GM19467 (cell line): ENCODE results near the gene ZFYVE21.

Source experiments
- ATAC-seq: cut with Tn5 transposase; IDR thresholded peaks from one replicate; pipeline ENCODE4 v1.9.1; 2021; ENCODE audit warnings: mild to moderate bottlenecking, moderate library complexity; ENCODE audit not compliant: unreplicated experiment

Gene ZFYVE21

DNA sequence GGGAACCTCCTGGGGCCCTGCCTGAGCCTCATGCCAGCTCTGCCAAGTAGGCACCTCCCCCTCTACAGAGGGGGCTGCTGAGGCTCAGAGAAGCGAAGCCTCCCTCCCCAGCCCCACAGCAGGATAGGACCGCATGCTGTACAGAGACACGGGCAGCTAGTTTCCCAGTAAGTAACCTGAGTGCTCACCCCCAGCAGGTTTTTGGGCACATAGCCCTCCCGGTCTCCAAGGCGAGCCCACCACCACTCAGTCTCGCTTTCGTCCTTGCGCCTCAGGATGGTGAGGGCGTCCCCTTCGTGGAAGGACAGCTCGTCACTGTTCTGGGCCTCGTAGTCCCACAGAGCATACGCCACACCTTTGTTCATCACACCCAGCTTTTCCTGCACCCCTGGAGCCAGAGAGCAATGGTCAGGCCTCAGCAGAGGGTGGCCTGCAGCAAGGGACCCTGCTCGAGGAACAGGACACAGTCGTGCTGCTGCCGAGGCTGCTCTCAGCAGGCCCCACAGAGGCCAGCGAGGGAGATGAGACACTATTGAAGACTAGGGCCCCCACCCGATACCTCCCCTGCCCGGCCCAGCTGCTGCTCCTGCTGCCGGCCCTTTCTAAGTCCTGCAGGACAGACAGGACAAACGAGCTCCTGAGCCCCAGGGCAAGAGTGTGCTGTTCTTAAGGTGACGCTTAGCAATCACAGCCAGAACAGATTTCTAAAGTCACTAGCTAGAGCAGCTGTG is 20.4 kb downstream of the ZFYVE21 start:
- ATAC-seq, result no peak

DNA sequence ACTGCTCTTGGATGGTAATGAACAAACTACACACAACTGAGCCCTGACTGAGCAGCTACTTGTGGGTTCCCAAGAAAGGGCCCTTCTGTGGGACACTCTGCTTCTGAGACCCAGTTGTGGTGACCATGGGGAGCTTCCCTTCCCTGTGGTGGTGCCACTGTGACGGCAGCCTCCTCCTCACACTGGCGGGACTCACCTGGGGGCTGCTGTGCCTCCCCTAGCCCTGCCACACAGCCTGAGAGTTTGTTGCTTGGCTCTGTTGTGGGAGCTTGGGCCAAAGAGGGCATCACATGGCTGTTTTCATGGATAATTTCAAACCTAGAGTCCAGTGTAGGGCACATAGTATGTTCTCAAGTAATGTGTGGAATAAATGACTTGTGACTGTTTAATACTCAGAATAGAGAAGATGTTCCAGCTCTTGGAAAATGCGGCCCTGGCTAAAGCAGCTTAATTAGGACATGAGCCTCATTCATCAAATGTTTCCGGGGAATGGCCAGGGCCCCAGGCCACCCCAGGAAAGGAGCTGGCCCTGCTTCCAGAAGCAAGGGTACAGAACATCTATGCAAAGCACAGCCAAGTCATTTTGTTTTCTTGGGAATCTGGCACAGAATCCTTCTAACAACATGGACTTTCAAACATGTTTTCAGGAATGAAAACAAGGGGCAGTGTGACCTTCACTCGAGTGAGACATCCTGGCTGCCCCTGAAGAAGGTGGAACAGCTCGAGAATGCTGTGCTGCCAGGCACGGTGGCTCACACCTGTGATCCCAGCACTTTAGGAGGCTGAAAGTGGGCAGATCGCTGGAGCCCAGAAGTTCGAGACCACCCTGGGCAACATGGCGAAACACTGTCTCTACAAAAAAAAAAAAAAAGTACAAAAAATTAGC is 21.2 kb downstream of the ZFYVE21 start:
- ATAC-seq, result no peak

DNA sequence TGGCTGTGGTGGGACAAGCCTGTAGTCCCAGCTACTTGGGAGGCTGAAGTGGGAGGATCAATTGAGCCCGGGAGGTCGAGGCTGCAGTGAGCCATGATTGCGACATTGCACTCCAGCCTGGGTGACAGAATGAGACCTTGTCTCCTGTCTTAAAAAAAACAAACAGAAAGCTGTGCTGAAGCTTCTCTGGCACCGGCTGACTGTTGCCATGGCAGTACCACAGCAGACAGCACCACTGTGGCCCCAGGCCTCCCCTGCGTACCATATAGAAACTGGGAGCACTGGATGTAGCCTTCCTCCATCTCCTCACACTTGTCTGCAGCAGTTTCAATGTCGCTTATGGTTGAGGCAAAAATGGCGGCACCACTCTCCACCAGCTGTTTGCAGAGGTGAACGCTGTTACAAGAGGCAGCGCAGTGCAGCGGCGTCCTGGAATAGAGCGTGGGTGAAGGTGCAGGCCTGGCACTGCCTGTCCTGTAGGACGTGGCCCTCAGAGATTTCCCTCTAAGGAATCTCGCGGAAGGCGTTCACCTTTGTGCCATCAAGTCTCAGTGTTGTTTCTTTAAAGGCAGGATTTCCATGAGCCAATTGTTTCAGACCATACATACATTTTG is 21.9 kb downstream of the ZFYVE21 start:
- ATAC-seq, result no peak

DNA sequence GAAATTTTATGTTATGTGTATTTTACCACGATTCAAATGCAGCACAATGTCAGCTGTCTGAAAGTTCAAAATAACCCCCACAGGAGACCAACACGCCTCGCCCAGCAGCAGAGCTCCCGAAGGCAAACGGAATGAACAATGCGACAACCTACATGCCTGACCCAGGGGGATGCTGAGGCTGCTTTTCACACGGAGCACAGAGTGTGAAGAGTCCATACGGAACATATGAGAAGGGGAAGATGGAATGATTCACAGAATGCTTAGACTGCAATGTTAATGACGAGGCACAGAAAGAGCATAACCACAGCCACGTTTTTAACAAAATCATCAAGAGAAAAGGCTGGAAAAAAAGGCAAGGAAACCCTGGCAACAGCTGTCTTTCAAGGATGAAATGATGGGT is 22.6 kb downstream of the ZFYVE21 start:
- no peak for ATAC-seq

DNA sequence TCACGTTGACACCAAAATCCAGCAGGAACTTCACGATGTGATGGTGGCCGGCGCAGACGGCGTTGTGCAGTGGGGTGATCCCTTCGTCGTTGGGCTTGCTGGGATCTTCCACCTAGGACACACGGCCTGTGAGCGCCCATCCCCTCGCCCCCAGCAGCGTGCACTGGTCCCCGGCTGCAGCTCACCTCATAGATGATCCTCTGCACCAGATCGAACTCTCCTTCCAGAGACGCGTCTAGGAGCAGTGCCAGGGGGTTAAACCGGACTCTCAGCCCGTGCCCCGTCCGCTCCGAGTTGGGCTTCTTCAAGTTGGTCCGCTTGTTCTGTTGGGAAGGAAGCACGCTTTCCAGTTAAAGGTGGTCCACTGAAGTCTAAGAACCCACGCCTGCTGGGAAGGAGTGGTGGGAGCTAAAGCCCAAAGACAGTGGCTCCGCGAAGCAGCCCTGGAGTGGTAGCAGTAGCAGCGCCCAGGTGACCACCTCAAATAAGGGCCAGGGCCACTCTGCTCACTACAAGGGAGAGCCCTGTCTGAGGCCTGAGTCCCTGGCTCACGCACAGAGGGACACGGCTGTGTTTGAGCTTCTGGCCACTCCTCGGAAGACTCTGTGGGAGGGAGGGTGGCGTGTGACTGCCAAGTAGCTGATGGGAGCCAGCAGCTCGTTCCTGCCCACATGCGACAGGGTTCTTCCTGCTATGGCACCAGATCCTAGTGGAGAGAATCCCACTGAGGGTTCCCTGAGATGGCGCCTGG is 23.3 kb downstream of the ZFYVE21 start:
- no peak for ATAC-seq

DNA sequence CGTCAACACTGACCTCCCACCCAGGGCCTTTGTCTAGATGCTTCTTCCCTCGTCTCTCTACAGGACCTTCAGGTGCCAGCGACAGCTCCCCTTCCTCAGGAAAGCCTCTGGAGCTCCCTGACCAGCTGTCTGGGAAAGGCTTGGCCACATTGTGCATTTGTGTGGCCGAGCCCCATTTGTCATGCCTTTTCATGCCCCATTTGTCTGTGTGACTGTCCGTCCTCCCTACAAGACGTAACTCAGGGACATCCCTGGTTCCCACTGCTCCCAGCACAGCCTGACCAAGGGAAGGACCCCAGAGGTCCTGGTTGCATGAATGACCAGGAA is 23.8 kb downstream of the ZFYVE21 start:
- ATAC-seq, result no peak

DNA sequence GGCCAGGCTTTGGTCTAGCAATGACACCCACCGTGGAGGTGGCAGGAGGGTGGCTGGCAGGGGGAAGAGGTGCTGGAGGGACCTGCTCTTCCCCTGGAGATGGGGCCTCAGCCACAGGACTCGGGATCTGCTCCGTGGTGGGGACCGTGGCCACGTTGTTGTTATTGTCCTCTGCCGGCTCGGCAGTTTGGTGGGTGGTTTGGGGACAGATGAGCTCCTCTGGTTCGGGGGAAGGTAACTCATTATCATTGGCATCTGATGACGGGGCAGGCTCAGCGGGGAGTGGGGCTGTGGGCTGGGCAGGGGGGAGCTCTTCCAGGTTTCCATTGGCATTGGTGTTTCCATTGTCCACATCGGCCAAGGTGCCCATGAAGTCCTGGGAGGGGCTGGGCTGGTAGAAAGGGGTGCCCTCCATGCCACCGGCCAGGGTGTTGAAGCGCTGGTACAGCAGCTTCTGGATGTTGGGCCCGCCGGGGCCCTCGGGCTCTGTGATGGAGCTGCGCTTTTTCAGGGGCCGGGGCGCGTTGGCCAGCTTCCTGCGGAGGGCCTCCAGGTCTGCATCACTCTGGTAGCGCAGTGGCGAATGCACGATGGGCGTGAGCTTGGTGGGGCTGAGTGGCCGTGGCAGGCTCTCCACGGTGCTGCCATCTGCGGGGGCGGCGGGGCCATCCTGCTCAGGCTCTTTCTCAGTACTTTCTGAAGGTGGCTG is 24.3 kb downstream of the ZFYVE21 start:
- ATAC-seq, result no peak

DNA sequence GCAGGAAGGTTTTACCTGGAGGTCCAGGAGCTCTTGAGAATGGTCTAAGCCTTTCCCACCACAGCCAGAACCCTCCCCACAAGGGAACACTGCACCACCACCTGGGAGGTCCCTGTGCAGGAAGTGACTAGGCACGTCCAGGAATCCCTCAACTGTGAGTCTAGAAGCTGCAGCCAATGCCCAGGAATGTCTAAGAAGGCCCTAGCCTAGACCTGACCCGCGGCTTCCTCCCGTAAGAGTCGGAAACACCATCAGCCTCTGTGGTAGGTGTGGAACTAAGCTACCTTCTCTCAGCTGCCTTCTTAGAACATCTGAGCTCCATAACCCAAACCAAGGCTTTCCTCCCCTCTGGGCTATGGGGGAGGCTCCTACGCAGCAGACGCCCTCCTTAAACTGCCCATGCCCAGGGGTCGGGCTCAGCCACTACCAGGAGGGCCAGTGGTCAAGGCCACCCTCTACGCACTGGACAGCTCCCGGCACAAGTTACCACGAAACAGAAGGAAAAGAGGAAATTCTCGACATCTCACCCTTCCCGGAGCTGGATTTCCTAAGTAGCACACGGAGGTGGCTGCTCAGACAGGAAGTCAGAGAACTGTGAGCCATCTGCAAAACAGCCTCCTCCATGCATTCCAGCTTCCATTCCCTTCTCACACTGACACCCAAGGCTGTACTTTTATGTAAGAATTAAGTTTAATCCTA is 25.5 kb downstream of the ZFYVE21 start:
- ATAC-seq, result no peak

DNA sequence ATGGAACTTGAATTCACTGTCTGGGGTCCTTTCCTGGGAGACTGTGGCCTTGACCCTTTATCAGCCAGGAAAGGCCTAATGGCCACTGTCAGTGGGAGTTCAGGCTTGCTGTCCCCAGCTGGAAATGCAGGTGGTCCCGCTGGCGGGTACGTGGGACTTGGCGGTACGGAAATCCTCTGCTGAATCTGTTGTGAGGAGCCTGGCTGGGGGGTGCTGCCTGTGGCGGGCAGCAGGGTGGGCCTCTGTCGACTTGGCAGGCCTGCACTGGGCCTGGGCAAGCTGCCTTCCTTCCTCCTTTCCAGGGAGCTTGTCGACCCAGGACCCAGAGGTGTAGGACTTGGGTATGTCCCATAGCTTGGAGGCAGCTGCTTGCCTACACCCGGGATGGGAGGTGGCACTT is 26.3 kb downstream of the ZFYVE21 start:
- no peak for ATAC-seq

DNA sequence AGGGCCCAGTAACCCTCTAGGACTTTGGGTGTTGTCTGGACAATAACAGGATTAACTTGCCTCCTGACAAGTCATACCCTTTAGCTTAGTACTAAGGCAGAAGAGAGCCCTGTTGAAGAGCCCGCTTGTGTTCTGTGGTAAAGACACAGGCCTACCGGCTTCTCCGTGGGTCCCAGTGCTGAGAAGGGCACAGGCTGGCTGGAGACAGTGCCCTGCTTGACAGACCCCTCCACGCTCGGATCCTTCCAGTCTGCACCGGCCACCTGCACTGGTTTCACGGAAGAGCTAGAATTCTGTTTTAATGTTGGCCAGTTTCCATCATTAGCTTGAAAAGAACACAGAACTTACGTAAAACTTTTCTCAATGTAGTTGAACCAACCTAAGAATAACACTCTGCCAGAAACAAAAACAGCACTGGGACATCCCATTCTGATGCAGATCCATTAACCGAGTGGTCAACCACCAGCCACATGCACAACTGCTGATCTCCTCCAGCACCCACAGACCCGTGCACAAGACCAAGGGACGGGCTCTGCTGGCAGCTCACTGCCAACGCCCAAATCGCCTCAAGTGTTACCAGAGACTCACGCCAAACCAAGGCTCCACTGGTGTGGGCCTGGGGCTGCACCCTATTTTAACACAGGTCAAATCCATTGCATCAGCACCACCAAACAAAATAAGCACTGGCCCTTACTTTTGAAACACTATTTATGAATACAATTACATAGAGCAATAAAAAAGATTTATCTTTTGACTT is 27.1 kb downstream of the ZFYVE21 start:
- no peak for ATAC-seq

DNA sequence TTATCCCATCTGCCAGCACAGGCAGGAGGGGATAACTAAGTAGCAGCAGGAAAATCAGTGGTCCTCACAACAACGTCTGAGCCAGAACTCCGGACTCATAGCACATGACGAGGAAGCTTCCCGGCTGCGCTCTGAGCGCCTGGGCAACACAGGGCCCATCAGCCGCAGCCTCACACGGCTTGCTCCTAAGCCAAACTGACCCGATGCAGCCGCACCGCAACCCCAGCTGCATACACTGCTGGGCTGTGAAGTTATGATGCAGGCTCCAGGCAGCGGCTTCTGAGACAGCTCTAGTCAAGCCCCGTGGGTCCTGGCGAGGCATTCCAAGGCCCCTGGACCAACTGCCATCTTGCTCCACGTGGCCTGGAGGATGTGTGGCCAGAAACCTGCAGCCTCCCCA is 28.1 kb downstream of the ZFYVE21 start:
- no peak for ATAC-seq

DNA sequence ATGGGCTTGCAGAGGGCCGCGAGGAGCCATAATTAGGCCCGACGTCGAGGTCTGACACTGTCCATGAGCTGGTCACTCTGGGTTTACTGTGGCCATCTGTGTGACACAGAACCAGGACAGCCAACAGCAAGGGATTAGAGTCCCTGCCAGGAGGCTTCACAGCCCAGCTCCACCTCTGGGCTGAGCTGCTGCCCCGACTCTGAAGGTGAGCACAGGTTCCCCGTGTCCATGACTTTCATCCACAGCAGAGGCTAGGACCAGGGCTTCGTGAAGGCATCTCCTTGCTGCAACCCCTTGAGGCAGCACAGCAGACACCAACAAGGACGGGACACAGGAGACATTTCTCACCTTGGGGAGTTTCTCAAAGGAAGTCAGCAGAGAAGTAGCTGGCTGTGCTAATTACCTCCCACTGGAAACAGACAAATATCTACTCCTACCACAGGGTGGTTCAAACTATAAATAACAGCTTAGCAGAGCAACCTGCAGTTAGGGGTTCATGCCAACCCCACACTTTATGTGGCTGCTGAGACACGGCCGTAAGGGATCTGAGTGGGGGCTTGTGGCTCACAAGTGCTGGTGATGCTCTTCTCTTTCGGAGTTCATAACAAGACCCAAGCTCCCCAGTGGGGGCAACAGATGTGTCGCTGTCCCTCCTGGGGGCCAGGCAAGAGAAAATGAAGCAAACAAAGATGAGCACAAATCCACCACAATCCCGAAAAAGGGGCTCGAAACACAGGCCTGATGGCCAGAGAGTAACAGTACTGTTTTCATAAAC is 29.2 kb downstream of the ZFYVE21 start:
- no peak for ATAC-seq

DNA sequence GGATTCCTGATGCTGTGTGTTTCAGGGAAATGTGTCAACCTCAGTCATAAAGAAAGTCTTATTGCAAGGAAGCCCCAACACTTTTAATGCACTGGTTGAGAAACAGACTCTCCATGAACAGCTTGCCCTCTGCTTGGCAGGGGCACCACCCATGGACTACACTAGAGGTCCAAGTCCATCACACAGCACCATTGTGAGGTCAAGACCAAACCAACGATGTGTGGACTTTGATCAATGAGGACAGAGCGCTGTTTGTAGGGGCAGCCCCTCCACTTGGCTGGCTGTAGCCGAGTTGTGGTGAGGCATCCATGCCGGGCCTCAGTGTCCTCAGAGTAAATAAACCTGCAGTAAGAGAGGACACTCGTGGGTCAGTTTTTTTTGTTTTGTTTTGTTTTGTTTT is 29.8 kb downstream of the ZFYVE21 start:
- no peak for ATAC-seq

DNA sequence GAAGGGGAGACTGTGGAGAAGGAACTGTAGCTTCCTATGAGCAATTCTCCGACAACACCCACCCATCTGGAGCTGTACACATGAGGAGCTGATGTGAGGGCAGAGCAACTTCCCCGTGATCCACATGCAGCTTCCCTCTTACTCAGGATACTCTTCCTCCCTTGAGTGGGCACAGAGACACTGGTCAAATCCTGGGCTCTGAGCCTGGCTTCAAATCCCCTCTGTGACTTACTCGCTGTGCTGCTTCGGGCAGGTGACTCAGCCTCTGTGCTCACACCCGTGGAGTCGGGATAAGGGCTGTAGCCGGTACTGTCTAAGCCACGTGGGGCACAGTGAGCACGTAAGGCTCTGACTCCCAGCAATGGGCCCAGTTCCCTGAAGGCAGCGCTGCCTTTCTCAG is 31.1 kb downstream of the ZFYVE21 start:
- no peak for ATAC-seq

DNA sequence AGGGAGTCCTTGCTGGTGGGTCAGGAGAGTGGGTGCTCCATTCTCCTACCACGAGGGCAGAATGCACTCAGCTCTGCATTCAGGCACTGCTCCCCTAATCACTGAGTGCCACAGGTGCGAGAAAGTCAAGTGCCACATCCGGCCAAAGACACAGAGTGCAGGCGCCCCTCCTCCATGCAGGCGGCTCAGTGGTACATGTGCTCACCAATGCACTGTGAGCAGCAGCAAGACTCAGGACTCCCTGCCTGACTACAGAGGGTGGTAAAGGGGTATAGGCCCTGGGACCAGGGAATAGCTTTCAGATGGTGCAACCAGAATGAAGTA is 32.9 kb downstream of the ZFYVE21 start:
- ATAC-seq, result no peak

DNA sequence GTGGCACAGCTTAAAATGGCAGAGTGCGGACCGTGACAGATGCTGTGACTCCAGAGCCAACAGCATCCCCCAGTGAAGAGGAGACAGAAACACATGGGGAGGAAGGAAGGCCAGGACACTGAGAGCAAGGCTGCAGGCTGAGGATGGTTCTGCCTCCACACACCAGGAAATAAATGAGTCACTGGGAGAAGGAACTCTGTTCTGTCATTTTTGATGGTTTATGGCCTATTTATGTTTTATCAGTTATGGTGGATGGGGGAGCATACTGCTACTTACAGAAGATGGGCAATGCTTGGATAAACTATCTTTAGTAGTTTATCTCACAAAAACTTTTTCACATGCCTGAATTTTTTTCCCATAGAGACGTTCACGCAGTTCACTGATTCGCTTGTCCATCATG is 33.8 kb downstream of the ZFYVE21 start:
- ATAC-seq, result no peak

DNA sequence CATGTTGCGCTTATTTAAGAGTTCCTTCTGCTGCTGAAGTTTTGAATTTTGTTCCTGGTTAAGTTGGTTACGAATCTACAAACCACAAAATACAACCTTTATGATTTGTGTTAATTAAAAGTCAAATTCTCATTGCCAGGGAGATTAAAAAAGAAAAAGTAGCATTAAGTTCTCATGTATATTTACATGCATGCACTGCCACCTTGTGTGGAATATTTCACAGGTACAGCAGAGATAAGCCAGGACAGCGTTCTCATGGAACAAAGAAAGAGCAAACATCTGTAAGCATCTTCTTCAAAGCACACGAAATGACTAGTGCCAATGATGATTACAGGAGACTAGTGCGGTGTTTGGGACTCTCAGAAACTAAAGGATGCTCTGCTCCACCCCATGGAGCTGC is 34.2 kb downstream of the ZFYVE21 start:
- ATAC-seq, result no peak

DNA sequence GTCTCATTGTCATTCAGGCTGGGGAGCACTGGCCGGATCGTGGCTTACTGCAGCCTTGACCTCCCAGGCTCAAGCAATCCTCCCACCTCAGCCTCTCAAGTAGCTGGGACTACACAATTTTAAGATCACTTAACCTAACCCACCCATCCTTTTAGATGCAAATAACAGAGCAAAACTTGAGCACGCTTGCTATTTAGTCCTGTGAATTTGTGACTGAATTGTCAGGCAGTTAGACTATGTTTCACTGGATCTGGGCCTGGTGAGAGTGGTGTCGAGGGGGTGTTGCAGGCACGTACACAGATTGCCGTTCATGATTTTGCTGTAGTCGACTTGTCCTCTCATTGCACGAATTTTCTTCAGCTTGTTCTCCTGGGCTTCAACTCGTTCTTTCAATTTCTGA is 38.2 kb downstream of the ZFYVE21 start:
- no peak for ATAC-seq

DNA sequence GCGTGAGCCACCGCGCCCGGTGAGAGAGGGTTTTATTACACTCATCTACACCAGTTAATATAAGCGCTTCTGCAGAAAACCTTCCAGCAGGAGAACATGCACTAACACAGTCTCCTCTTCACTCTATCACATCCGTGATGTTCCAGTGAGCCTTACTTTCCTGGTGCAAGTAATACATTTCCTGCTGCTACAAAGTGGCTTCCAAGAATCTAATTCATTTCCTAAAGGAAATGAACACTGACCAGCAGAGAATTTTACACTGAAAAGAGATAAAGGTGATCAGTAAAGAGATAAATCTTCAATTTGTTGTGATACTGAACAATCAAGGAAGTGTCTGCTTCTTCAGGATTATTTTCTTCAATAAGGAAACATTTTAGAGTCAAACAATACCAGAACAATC is 39.5 kb downstream of the ZFYVE21 start:
- ATAC-seq, result no peak
